Stimulated activated CD4-positive, alpha-beta T cell treated with anti-CD3 and anti-CD28 coated beads, Interleukin-1b, Interleukin-23, amount 100 ng/mL, for 1 hour (primary cell): ENCODE measurements around the gene DRC3.
"Not testable (repeated sequence)": the region's sequence is repeated elsewhere in the genome, so short reads cannot be mapped to it uniquely, and the experiment has no call there.

Source experiments
- DNase-seq, 2 donors: peaks; one replicate each; pipeline ENCODE4 v3.0.0-alpha.2; 2020; ENCODE audit warnings: low read depth in 2 of 2

The DRC3 gene

DNA sequence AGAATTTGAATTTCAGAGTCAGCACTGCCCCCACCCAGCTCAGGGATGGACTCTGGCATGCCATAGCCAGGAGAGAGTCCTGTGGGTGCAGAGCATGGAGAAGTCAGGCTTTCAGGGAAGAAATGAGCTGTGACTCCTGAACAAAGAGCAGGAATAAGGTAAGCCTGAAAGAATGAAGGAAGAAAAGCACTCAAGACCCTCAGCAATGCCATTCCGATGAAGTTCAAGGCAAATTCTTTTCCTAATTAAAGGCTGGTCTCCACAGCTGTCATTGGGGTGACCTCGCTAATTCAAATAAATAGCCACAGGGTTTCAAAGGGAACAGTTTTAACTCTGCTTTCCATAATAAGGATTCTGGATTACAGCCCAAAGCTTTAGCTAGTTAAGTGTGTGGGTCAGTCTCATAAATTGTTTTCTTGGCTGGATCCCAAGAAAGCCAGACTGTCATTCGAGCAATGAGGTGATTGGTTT lies 32.2 kb upstream of the DRC3 start:
- no peak for DNase-seq

DNA sequence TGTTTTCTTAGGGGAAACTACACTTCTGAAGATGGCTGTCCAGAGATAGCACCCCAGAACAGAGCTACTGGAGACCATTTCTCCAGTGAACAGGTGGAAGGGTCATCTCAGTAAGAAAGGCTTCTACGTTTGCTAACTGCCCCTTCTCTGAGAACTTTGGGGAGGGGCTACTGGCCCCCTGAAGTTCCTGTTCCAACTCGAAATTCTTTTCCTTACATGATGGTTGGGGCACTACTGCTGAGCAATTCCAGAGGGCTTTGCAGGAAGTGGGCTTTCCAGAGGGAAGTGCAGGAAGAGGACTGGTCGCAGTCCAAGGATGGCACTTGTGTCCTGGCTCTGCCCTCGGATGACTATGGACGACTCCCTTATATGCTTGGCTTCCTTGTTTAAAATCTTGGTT lies 31.6 kb upstream of the DRC3 start:
- DNase-seq = no peak

GRCh38 chr17:17942846-17943245 lies 29.8 kb upstream of the DRC3 start:
- no peak for DNase-seq

- DNase-seq = no peak
These were observed 29.2 kb upstream of the DRC3 start for GRCh38 chr17:17943281-17943984.

GRCh38 chr17:17944242-17944641 lies 28.4 kb upstream of the DRC3 start:
- DNase-seq = no peak

DNA sequence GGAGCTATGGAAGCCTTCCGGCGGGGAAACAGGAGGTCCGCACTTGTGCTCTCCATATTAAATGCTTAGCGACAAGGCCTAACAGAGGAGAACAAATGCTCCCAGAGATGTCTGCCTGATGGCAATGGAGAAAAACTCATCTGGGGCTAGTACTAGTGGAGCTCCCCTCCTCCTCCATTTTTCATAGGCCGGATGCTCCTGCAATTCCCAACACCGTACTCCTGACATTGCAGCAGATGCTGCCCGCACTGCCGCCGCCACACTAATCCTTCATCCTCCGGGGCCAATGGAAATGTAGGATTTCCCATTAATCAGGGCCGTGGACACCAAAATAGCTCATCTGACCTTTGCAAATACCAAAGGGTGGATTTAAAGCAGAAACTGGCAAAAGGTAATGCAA lies 27.9 kb upstream of the DRC3 start:
- DNase-seq = no peak

- no peak for DNase-seq
These were observed 26.6 kb upstream of the DRC3 start for GRCh38 chr17:17946093-17946492.

- no peak for DNase-seq
These were observed 25.4 kb upstream of the DRC3 start for GRCh38 chr17:17947309-17947708.

- DNase-seq = no peak
These were observed 24.7 kb upstream of the DRC3 start for GRCh38 chr17:17947966-17948365.

DNA sequence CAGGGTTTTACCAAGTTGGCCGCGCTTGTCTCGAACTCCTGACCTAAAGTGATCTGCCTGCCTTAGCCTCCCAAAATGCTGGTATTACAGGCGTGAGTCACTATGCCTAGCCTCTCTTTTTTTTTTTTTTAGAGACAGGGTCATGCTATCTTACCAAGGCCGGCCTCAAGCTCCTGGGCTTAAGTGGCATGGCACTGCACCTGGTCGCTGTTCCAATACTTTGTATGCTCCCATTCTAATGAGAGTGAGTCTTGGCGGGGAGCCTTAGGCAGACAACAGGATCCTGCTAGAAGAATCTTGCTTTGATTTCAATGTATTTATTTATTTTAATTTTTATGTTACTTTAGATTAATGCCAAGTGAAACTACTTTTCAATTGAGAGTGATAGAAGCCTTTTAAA lies 22.3 kb upstream of the DRC3 start:
- DNase-seq = no peak

DNA sequence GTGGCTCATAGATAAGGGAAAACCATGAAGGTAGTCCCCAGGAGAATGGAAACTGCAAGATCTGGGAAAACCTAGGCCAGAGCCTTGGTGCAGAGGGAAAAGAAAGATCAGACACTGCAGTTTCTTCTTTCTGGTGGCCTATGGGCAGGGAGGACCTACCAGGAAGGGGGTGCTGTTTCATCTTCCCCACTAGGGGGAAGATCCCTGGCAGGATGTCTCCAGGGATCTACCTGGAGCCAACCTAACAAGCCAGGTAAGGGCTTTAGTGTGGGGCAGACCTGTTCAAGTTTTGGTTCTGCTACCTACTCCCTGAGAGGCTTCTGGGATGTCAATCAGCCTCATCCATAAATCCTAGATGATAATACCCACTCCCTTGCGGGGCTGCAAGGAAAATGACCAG lies 21.9 kb upstream of the DRC3 start:
- no peak for DNase-seq

GRCh38 chr17:17951524-17951923 lies 21.1 kb upstream of the DRC3 start:
- no peak for DNase-seq

DNA sequence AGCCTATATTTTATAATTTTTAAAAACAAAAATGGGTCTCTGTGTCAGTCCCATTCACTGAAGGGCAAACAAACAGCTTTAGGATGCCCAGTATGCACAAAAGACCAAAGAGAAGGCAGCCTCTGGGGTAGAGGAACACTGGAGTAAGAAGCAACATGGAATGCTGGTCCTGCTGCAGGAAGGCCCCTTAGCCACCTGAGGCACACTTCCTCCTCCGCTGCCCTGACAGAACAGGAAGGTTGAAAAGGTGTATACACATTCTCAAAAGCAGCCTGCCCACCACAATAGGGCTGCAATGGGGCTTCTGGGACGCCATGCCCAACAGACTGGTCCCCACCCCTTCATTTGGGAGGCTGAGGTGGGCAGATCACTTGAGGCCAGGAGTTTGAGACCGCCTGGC lies 20.0 kb upstream of the DRC3 start:
- no peak for DNase-seq

GRCh38 chr17:17954079-17954478 lies 18.6 kb upstream of the DRC3 start:
- DNase-seq = no peak

DNA sequence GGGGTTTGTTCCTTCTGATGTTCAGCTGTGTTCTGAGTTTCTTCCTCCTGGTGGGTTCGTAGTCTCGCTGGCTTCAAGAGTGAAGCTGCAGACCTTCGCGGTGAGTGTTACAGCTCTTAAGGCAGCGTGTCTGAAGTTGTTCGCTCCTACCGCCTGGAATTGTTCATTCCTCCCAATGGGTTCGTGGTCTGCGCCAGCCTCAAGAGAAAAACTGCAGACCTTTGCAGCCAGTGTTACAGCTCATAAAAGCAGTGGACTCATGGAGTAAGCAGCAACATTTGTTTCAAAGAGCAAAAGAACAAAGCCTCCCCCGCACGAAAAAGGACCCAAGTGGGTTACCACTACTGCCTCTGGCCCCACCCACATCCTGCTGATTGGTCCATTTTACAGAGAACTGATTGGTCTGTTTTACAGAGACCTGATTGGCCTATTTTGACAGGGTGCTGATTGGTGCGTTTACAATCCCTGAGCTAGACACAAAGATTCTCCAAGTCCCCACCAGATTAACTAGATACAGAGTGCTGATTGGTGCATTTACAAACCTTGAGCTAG lies 16.8 kb upstream of the DRC3 start:
- not testable (repeated sequence) for DNase-seq

DNA sequence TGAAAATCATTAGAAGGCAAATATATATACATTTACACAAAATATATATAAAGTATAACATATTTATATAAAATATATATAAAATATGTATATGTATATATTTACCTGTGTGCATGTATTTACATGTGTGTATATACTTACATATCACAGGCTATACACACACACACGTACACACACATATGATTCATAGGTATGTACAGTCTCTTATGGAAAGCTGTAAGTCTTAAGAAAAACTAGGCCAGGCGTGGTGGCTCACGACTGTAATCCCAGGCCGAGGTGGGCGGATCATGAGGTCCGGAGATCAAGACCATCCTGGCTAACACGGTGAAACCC lies 15.1 kb upstream of the DRC3 start:
- DNase-seq = no peak

DNA sequence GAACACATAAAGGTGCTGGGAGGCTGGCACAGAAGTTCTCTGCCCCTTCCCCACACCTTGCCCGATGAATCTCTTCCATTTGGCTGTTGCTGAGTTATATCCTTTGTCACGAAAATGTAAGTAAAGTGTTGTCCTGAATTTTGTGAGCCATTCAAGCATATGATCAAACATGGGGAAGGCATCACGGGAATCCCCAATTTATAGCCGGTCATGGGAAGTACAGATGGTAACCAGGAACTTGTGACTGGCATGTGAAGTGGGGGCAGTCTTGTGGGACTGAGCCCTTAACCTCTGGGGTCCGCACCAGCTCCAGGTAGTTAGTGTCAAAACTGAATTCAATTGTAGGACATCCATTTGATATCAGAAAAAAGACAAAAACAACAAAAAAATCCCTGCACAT lies 13.7 kb upstream of the DRC3 start:
- no peak for DNase-seq

DNA sequence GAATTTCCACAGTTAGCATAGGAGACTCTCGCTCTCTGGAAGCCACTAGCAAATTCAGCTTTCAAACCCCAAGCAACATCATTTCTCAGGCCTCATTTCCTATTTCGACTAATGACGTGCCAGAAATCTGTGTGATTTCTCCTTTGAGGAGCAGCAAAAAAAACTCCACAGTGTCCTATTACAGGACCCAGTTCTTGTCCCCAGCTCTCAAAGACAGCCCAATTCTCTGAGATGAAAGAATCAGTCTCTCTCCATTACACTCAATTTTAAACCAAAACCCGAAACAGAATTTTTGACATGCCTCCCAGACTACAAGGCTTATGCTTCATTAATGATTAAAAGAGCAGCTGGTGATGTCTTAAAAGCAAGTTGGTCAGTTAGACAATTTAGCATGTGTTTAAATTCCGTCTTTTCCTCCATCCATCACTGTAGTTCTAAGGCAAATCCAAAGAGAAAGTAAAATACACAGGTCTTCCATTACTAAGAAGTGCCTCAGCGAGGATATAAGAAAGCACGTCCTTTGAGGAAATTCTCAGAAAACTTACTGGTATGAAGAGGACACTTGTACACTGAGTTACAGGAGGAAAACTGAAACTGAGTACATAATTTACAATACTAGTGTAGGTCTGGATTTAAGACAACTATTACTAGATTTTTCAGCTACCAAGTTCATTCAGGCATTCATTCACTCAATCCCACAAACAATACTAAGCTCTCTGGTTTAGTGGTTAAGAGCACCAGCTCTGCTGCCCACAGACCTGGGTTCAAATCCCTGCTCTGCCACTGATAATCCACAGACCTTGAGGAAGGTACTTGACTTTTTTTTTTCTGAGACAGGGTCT lies 12.9 kb upstream of the DRC3 start:
- DNase-seq = no peak

- DNase-seq = no peak
These were observed 12.1 kb upstream of the DRC3 start for GRCh38 chr17:17960500-17961030.

- no peak for DNase-seq
These were observed 9.6 kb upstream of the DRC3 start for GRCh38 chr17:17963066-17963465.

GRCh38 chr17:17963694-17964436 lies 8.8 kb upstream of the DRC3 start:
- DNase-seq = no peak

GRCh38 chr17:17964710-17965109 lies 8.0 kb upstream of the DRC3 start:
- no peak for DNase-seq
